GM21423 (cell line): Measurements from ENCODE around the gene MRC2.

ENCODE experiments used
- ATAC-seq: cut with Tn5 transposase; IDR thresholded peaks from one replicate; pipeline ENCODE4 v1.9.1; 2021; ENCODE audit warnings: mild to moderate bottlenecking, moderate library complexity; ENCODE audit not compliant: unreplicated experiment

MRC2 gene

GRCh38 chr17:62660629-62661118, 33.2 kb downstream of the MRC2 start:
- no peak for ATAC-seq

- ATAC-seq = no peak
Observed at GRCh38 chr17:62661337-62661736, 33.9 kb downstream of the MRC2 start.

- ATAC-seq = no peak
Observed at GRCh38 chr17:62662855-62663254, 35.4 kb downstream of the MRC2 start.

GRCh38 chr17:62663304-62663703, 35.8 kb downstream of the MRC2 start:
- no peak for ATAC-seq

- ATAC-seq = no peak
Observed at GRCh38 chr17:62664336-62665120, 37.1 kb downstream of the MRC2 start.

- ATAC-seq = no peak
Observed at GRCh38 chr17:62665599-62665998, 38.1 kb downstream of the MRC2 start.

GRCh38 chr17:62666061-62666800, 38.8 kb downstream of the MRC2 start:
- ATAC-seq = no peak

GRCh38 chr17:62666801-62667591, 39.5 kb downstream of the MRC2 start:
- ATAC-seq = no peak

GRCh38 chr17:62668091-62668804, 40.8 kb downstream of the MRC2 start:
- no peak for ATAC-seq

GRCh38 chr17:62670202-62670821, 42.8 kb downstream of the MRC2 start:
- no peak for ATAC-seq

- ATAC-seq = no peak
Observed at GRCh38 chr17:62671553-62671952, 44.1 kb downstream of the MRC2 start.

- no peak for ATAC-seq
Observed at GRCh38 chr17:62672957-62673356, 45.5 kb downstream of the MRC2 start.

GRCh38 chr17:62673614-62674362, 46.3 kb downstream of the MRC2 start:
- ATAC-seq = no peak

- no peak for ATAC-seq
Observed at GRCh38 chr17:62674363-62674739, 46.9 kb downstream of the MRC2 start.

GRCh38 chr17:62674841-62675240, 47.4 kb downstream of the MRC2 start:
- ATAC-seq = no peak

GRCh38 chr17:62675260-62675659, 47.8 kb downstream of the MRC2 start:
- ATAC-seq = no peak

GRCh38 chr17:62675701-62676100, 48.2 kb downstream of the MRC2 start:
- ATAC-seq = no peak

GRCh38 chr17:62676231-62676943, 48.9 kb downstream of the MRC2 start:
- no peak for ATAC-seq
